ENCODE data around the gene CELA1.
A peak's percentile ranks its signal among the peaks of the same experiment; 100 is the strongest.

CELA1 gene

GRCh38 chr12:51383269-51383905 lies 36.9 kb upstream of the CELA1 start:
- Histone ChIP-seq H3K4me1 (ENCODE audit: low read depth, poor library complexity, severe bottlenecking) (peaks cover 28% of the 10 kb centered on the region), H2AFZ (ENCODE audit: low read depth) (no peak overlapping the region), H3K27ac (no peak overlapping the region), H3K4me3 (IDR thresholded peaks at IDR 0.05; ENCODE audit: insufficient read depth, low read depth, low read length) (no peak overlapping the region), H3K36me3 (ENCODE audit: insufficient read depth) (no peaks in the 10 kb centered on the region), H3K79me2 (ENCODE audit: insufficient read depth, low read depth) (no peaks in the 10 kb centered on the region), H3K9ac (no peak overlapping the region), H4K20me1 (ENCODE audit: insufficient read depth) (no peaks in the 10 kb centered on the region), H3K4me2 (peak overlapping the region; percentile 15; the same call in 1 of the 2 replicates), H3K27me3 (ENCODE audit: insufficient read depth, low read depth) (no peaks in the 10 kb centered on the region; the same call in 1 of the 2 replicates)
- no peak for TF ChIP-seq CTCF (conservative IDR thresholded peaks at IDR 0.05; ENCODE audit: low read depth, low read length)

- Histone ChIP-seq H3K9ac (no peak overlapping the region), H3K36me3 (ENCODE audit: insufficient read depth) (no peaks in the 10 kb centered on the region), H3K79me2 (ENCODE audit: insufficient read depth, low read depth) (no peaks in the 10 kb centered on the region), H3K4me2 (no peak overlapping the region), H3K27me3 (ENCODE audit: insufficient read depth, low read depth) (no peaks in the 10 kb centered on the region; the same call in 1 of the 2 replicates), H3K4me3 (IDR thresholded peaks at IDR 0.05; ENCODE audit: insufficient read depth, low read depth, low read length) (no peak overlapping the region), H4K20me1 (ENCODE audit: insufficient read depth) (no peaks in the 10 kb centered on the region), H2AFZ (ENCODE audit: low read depth) (no peak overlapping the region), H3K4me1 (ENCODE audit: low read depth, poor library complexity, severe bottlenecking) (peaks cover 28% of the 10 kb centered on the region), H3K27ac (no peak overlapping the region)
- no peak for TF ChIP-seq CTCF (conservative IDR thresholded peaks at IDR 0.05; ENCODE audit: low read depth, low read length)
These were observed 35.7 kb upstream of the CELA1 start for GRCh38 chr12:51382173-51382572.

GRCh38 chr12:51381226-51382079 lies 35.0 kb upstream of the CELA1 start:
- Histone ChIP-seq H3K4me1 (ENCODE audit: low read depth, poor library complexity, severe bottlenecking) (peaks cover 25% of the 10 kb centered on the region), H3K36me3 (ENCODE audit: insufficient read depth) (no peaks in the 10 kb centered on the region), H3K9ac (no peak overlapping the region), H3K27me3 (ENCODE audit: insufficient read depth, low read depth) (no peaks in the 10 kb centered on the region; the same call in 1 of the 2 replicates), H3K27ac (no peak overlapping the region), H3K4me3 (IDR thresholded peaks at IDR 0.05; ENCODE audit: insufficient read depth, low read depth, low read length) (no peak overlapping the region), H3K79me2 (ENCODE audit: insufficient read depth, low read depth) (no peaks in the 10 kb centered on the region), H2AFZ (ENCODE audit: low read depth) (no peak overlapping the region), H4K20me1 (ENCODE audit: insufficient read depth) (no peaks in the 10 kb centered on the region), H3K4me2 (no peak overlapping the region)
- no peak for TF ChIP-seq CTCF (conservative IDR thresholded peaks at IDR 0.05; ENCODE audit: low read depth, low read length)

- H3K27ac ChIP-seq = no peak overlapping the region
- no peaks in the 10 kb centered on the region for H3K36me3 ChIP-seq (ENCODE audit: insufficient read depth)
- no peaks in the 10 kb centered on the region for H3K79me2 ChIP-seq (ENCODE audit: insufficient read depth, low read depth)
- H2AFZ ChIP-seq (ENCODE audit: low read depth) = no peak overlapping the region
- peaks cover 24% of the 10 kb centered on the region for H3K4me1 ChIP-seq (ENCODE audit: low read depth, poor library complexity, severe bottlenecking)
- no peak overlapping the region for H3K4me3 ChIP-seq (IDR thresholded peaks at IDR 0.05; ENCODE audit: insufficient read depth, low read depth, low read length)
- H3K4me2 ChIP-seq = no peak overlapping the region
- H3K27me3 ChIP-seq (ENCODE audit: insufficient read depth, low read depth) = no peaks in the 10 kb centered on the region
- no peak for TF ChIP-seq CTCF (conservative IDR thresholded peaks at IDR 0.05; ENCODE audit: low read depth, low read length)
- H3K9ac ChIP-seq = no peak overlapping the region
- H4K20me1 ChIP-seq (ENCODE audit: insufficient read depth) = no peaks in the 10 kb centered on the region
These were observed 33.1 kb upstream of the CELA1 start for GRCh38 chr12:51379571-51379970.

Data from KMS-11 (cell line).